Endothelial cell of umbilical vein (primary cell): ENCODE data around the gene ARHGEF10L. TPM values are rescaled to one million over a fixed set of nuclear protein-coding genes. Genes with fewer than 3 reads are reported as not detected.

Experiments
- BruUV-seq: library from RNA; stranded (reverse); fragments of 400-500 nt; replicated peaks from 2 replicates; lab custom pipeline; 2021; lab: Mats Ljungman, UMichigan
- CTCF ChIA-PET: fragments of 300-600, 350-600 bp; sonication (Branson Sonifier 250); formaldehyde crosslinking; loops from one replicate; lab custom pipeline; 2021; ENCODE audit warnings: antibody characterized with exemption, inconsistent platforms; lab: Charles Lee
- POLR2A ChIA-PET: fragments of 300-600, 350-600 bp; sonication (Branson Sonifier 250); formaldehyde crosslinking; loops from one replicate; lab custom pipeline; 2021; ENCODE audit warnings: antibody characterized with exemption, inconsistent platforms; lab: Charles Lee
- DNase-seq: peaks from one replicate; pipeline ENCODE4 v3.0.0-alpha.2; 2011; ENCODE audit warnings: low read depth, low spot score
- FAIRE-seq: peaks from 2 replicates; lab custom pipeline; 2011; peaks lifted over from hg19 to GRCh38; lab: Jason Lieb, UNC
- H2AFZ ChIP-seq: 2 replicates; pipeline ENCODE4 v1.6.0; 2012; ENCODE audit warnings: low read depth, low read length, control low read depth, inconsistent platforms
- H3K27ac ChIP-seq: 2 replicates; pipeline ENCODE4 v1.5.1; 2011; ENCODE audit warnings: low read depth, mild to moderate bottlenecking, control low read depth, low read length, moderate library complexity; ENCODE audit not compliant: insufficient read depth
- H3K27me3 ChIP-seq, 2 experiments: 2 replicates each; pipeline versions ENCODE4 v1.6.0 to v1.6.1; 2011; ENCODE audit warnings: low read length in 2 of 2, mixed read lengths in 1 of 2; ENCODE audit not compliant: control insufficient read depth in 2 of 2, insufficient read depth in 2 of 2
- H3K36me3 ChIP-seq, 2 experiments: 2 replicates in 1 of 2; 3 replicates in 1 of 2; pipeline ENCODE4 v1.5.1; 2011; ENCODE audit warnings: low read length in 2 of 2, mild to moderate bottlenecking in 1 of 2, moderate library complexity in 1 of 2; ENCODE audit not compliant: control insufficient read depth in 2 of 2, insufficient read depth in 2 of 2; ENCODE audit errors: extremely low read depth in 1 of 2
- H3K4me1 ChIP-seq: 3 replicates; pipeline ENCODE4 v1.5.1; 2011; ENCODE audit warnings: mild to moderate bottlenecking, low read length; ENCODE audit not compliant: control insufficient read depth, insufficient read depth; ENCODE audit errors: extremely low read depth
- H3K4me2 ChIP-seq: 2 replicates; pipeline ENCODE4 v1.6.1; 2011; ENCODE audit warnings: low read length, control low read depth, mixed read lengths; ENCODE audit not compliant: insufficient read depth
- H3K4me3 ChIP-seq, 3 experiments: fragments of 200-600 bp in 1 of 3; sonication (generic), shearing (Covaris generic) in 1 of 3; replicated peaks in 1 of 3; 2 replicates each; pipeline ENCODE4 v1.5.1; 2011 to 2016; ENCODE audit warnings: control low read depth in 3 of 3, low read length in 3 of 3, mild to moderate bottlenecking in 2 of 3, inconsistent platforms in 1 of 3, low read depth in 1 of 3, moderate library complexity in 1 of 3; ENCODE audit not compliant: insufficient read depth in 1 of 3
- H3K79me2 ChIP-seq: 2 replicates; pipeline ENCODE4 v1.6.0; 2012; ENCODE audit warnings: low read length, inconsistent platforms; ENCODE audit not compliant: control insufficient read depth, insufficient read depth
- H3K9ac ChIP-seq: replicated peaks from 2 replicates; pipeline ENCODE3; 2011; ENCODE audit warnings: low read length, control low read depth; ENCODE audit not compliant: insufficient read depth; ENCODE audit errors: extremely low read depth
- H3K9me1 ChIP-seq: replicated peaks from 3 replicates; pipeline ENCODE4 v1.6.0; 2011; ENCODE audit warnings: mild to moderate bottlenecking, low read length; ENCODE audit not compliant: control insufficient read depth, insufficient read depth; ENCODE audit errors: extremely low read depth
- H3K9me3 ChIP-seq: replicated peaks from 2 replicates; pipeline ENCODE4 v1.5.1; 2012; ENCODE audit warnings: low read length, inconsistent platforms; ENCODE audit not compliant: control insufficient read depth, insufficient read depth
- H4K20me1 ChIP-seq: replicated peaks from 2 replicates; pipeline ENCODE3; 2011; ENCODE audit warnings: mild to moderate bottlenecking, low read length; ENCODE audit not compliant: control insufficient read depth, insufficient read depth; ENCODE audit errors: extremely low read depth
- CTCF ChIP-seq, 2 donors: IDR thresholded peaks; 1 replicate in 1 of 2; 2 replicates in 1 of 2; pipeline ENCODE4 v1.5.1; 2011; ENCODE audit warnings: low read length in 2 of 2, mild to moderate bottlenecking in 2 of 2, moderate library complexity in 2 of 2, control low read depth in 1 of 2, inconsistent platforms in 1 of 2, low read depth in 1 of 2; ENCODE audit not compliant: insufficient read depth in 1 of 2; ENCODE audit errors: extremely low read depth in 1 of 2
- EZH2 ChIP-seq: IDR thresholded peaks from 2 replicates; pipeline ENCODE4 v1.6.1; 2012; ENCODE audit warnings: borderline replicate concordance, low read depth, mild to moderate bottlenecking, moderate library complexity, low read length, inconsistent platforms; ENCODE audit not compliant: severe bottlenecking
- FOS ChIP-seq: IDR thresholded peaks from 2 replicates; pipeline ENCODE4 v1.6.1; 2011; ENCODE audit warnings: mild to moderate bottlenecking, low read length, moderate library complexity, borderline replicate concordance; ENCODE audit not compliant: insufficient read depth
- GATA2 ChIP-seq: IDR thresholded peaks from 2 replicates; pipeline ENCODE4 v1.7.0; 2011; ENCODE audit warnings: low read depth, mild to moderate bottlenecking, moderate library complexity, mixed read lengths, low read length; ENCODE audit not compliant: insufficient read length, insufficient read depth
- JUN ChIP-seq: IDR thresholded peaks from 2 replicates; pipeline ENCODE4 v1.6.1; 2011; ENCODE audit warnings: borderline replicate concordance, low read depth; ENCODE audit not compliant: insufficient read length, insufficient read depth
- MAX ChIP-seq: IDR thresholded peaks from 2 replicates; pipeline ENCODE4 v1.6.1; 2011; ENCODE audit not compliant: insufficient read depth, insufficient read length
- MYC ChIP-seq: IDR thresholded peaks from one replicate; pipeline ENCODE4 v1.6.1; 2011; ENCODE audit warnings: mild to moderate bottlenecking, low read depth, low read length
- POLR2A ChIP-seq: IDR thresholded peaks from 2 replicates; pipeline ENCODE4 v1.6.1; 2012; ENCODE audit warnings: low read depth, mild to moderate bottlenecking, control low read depth, low read length
- POLR2AphosphoS5 ChIP-seq: IDR thresholded peaks from 2 replicates; pipeline ENCODE4 v1.6.1; 2012; ENCODE audit warnings: low read depth, mild to moderate bottlenecking, control low read depth, low read length, moderate library complexity; ENCODE audit not compliant: insufficient read depth
- dilution Hi-C: fragments of 300-500 bp; cut with MboI; formaldehyde crosslinking; loops from one replicate; pipeline ENCODE4 v1.15.0; 2019; ENCODE audit warnings: low sequenced_read_pairs; ENCODE audit not compliant: extremely low pct_ligation_motif_present
- intact Hi-C: fragments of 100-400 bp; cut with micrococcal nuclease; formaldehyde crosslinking; loops from one replicate; pipeline ENCODE4 v1.10.0; 2022
- polyA plus RNA-seq, 4 experiments: library from polyadenylated mRNA; depleted of rRNA in 3 of 4; stranded (reverse) in 3 of 4; unstranded in 1 of 4; fragments of >200 nt; gene quantifications; 2 replicates each; pipeline versions ENCODE4 v1.2.1 to v1.2.3, GENCODE V29; 2011 to 2012; ENCODE audit warnings: missing spikeins in 1 of 4
- total RNA-seq: library from RNA; stranded (reverse); gene quantifications from 2 replicates; pipeline ENCODE4 v1.2.3, GENCODE V29; 2021

Gene ARHGEF10L
- total and polyA plus RNA-seq, 2 donors (not counting 3 experiments of a cell fraction or from before 2014, with no cell fraction given): 1.9 to 5.2 TPM

- FAIRE-seq (no peak), DNase-seq (no peak)
- H3K79me2 ChIP-seq: no peaks in the 10 kb centered on the region
- H2AFZ ChIP-seq: no peak overlapping the region
- H3K27me3 ChIP-seq: no peaks in the 10 kb centered on the region
- H3K4me1 ChIP-seq: no peaks in the 10 kb centered on the region
- H3K9me3 ChIP-seq: no peaks in the 10 kb centered on the region
- ChIA-PET POLR2A (no interaction called here), CTCF (interaction anchor here (1.1 to 5.9 kb wide), 3 partner anchors 107 to 122 kb away, joined by 3 to 136 read pairs (median 13); no protein-coding TSS in a partner anchor)
- no peak overlapping the region for H3K9ac ChIP-seq
- dilution Hi-C loops: no loop called here
- TF ChIP-seq MYC: no peak
- TF ChIP-seq EZH2: no peak
- no peak for TF ChIP-seq JUN
- no peak for TF ChIP-seq CTCF (IDR thresholded peaks at IDR 0.05; ENCODE audit: extremely low read depth in 1 of 2, insufficient read depth in 1 of 2, low read depth in 1 of 2, low read length in 2 of 2)
- no peak for TF ChIP-seq GATA2
- no peak for TF ChIP-seq POLR2A
- no peak for TF ChIP-seq FOS
- no peak for TF ChIP-seq POLR2AphosphoS5
- TF ChIP-seq MAX: no peak
- no peak overlapping the region for H3K4me2 ChIP-seq
- H3K9me1 ChIP-seq: no peaks in the 10 kb centered on the region
- BruUV-seq: no TSS peak
- intact Hi-C loops: no loop called here
- H3K27ac ChIP-seq: no peak overlapping the region
- no peaks in the 10 kb centered on the region for H3K36me3 ChIP-seq
- H3K4me3 ChIP-seq: no peak overlapping the region
- no peaks in the 10 kb centered on the region for H4K20me1 ChIP-seq
These were observed 70.0 kb downstream of the ARHGEF10L start for GRCh38 chr1:17609529-17609928.
